Sigmoid colon (tissue), 7 donors: ENCODE measurements around the gene FUBP3. TPM values are rescaled to one million over a fixed set of nuclear protein-coding genes. Genes with fewer than 3 reads are reported as not detected.

Experiments used
- polyA plus RNA-seq, 3 donors: library from polyadenylated mRNA; stranded (reverse); fragments of 200-250 nt; gene quantifications; one replicate each; pipeline ENCODE4 v1.2.3, GENCODE V29; 2013
- small RNA-seq, 3 donors: library from RNA; depleted of rRNA; stranded (forward); fragments of <200 nt; gene quantifications; one replicate each; pipeline ENCODE3, GENCODE V24; 2016
- total RNA-seq, 4 donors: library from RNA; depleted of rRNA; stranded (reverse); fragments of >200 nt; gene quantifications; one replicate each; pipeline ENCODE4 v1.1.0, GENCODE V29; 2016
- donor health status: healthy with polysubstance abuse.
- donor health status: Bipolar disorder and iron deficiency.
- donor health status: healthy.

Gene FUBP3
- total and polyA plus RNA-seq, 7 donors = 19.4 to 44.4 (median 41.3) TPM

Small RNA genes within 50 kb of the gene (small RNA-seq; reads per million reads assigned to genes)
- gene MIR6856 = 0 reads per million in 3 donors

Other genes with a start within 250 kb of the FUBP3 start
- 10 to 100 TPM; 65.8 to 84.2 (median 76.5) TPM for gene ASS1, start 134.6 kb upstream of the FUBP3 start, total RNA-seq
- gene ASS1, start 134.6 kb upstream of the FUBP3 start, polyA plus RNA-seq = 1,000 to 10,000 TPM in 1 of 3 donors, 100 to 1,000 TPM in 2; 369 to 1,420 (median 483) TPM
- gene PRDM12, start 85.0 kb downstream of the FUBP3 start, total RNA-seq = not detected
- gene PRDM12, start 85.0 kb downstream of the FUBP3 start, polyA plus RNA-seq = not detected
- gene EXOSC2, start 114.2 kb downstream of the FUBP3 start, total RNA-seq = 10 to 100 TPM in 3 of 4 donors, 1 to 10 TPM in 1; 8.6 to 19.3 (median 15.1) TPM
- 10 to 100 TPM in 1 of 3 donors, 1 to 10 TPM in 2; 6.6 to 24.1 (median 9.5) TPM for gene EXOSC2, start 114.2 kb downstream of the FUBP3 start, polyA plus RNA-seq